Ishikawa (cell line): ENCODE measurements around the gene MYH7.

Experiments used
- CREB1 ChIP-seq: IDR thresholded peaks from 2 replicates; pipeline ENCODE4 v1.6.1; 2012; ENCODE audit warnings: low read depth
- EGR1 ChIP-seq: IDR thresholded peaks from 2 replicates; pipeline ENCODE4 v1.6.1; 2012
- EP300 ChIP-seq: IDR thresholded peaks from 2 replicates; pipeline ENCODE4 v1.6.1; 2012; ENCODE audit warnings: borderline replicate concordance
- FOXM1 ChIP-seq: IDR thresholded peaks from 2 replicates; pipeline ENCODE4 v1.6.1; 2012; ENCODE audit warnings: low read depth, borderline replicate concordance
- TAF1 ChIP-seq: IDR thresholded peaks from 2 replicates; pipeline ENCODE4 v1.6.1; 2012; ENCODE audit warnings: low read depth, mild to moderate bottlenecking
- TCF12 ChIP-seq: IDR thresholded peaks from 2 replicates; pipeline ENCODE4 v1.6.1; 2012; ENCODE audit warnings: low read depth
- TEAD4 ChIP-seq: IDR thresholded peaks from 2 replicates; pipeline ENCODE4 v1.6.1; 2012
- YY1 ChIP-seq: IDR thresholded peaks from 2 replicates; pipeline ENCODE4 v1.6.1; 2012; ENCODE audit warnings: low read depth
- ZBTB7A ChIP-seq: IDR thresholded peaks from 2 replicates; pipeline ENCODE4 v1.6.1; 2012; ENCODE audit warnings: low read depth
- TF ChIP-seq, protein P1 (sequence below): IDR thresholded peaks from 2 replicates; pipeline ENCODE4 v1.6.1; 2012; ENCODE audit warnings: low read depth, mild to moderate bottlenecking
- TF ChIP-seq, protein P2 (sequence below): IDR thresholded peaks from 2 replicates; pipeline ENCODE4 v1.6.1; 2012

DNA sequence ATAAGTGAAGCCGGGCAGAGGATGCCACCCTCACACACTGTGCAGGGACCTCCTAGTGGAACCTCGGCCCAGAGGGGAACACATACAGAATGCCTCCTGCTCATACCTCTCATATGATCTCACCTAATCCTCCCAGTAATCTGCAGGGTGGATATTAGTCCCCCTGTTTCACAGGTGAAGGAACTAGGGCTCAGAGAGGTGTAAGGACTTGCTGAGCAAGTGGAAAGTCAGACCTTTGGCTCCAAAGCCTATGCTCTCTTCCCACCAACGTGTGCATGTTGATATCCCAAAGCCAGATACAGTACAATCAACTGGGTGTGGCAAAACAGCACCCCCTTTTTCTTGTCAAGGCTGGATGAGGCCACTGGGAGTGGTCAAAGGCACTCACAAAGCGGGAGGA lies 31.6 kb downstream of the MYH7 start:
- TF ChIP-seq, protein P1, sequence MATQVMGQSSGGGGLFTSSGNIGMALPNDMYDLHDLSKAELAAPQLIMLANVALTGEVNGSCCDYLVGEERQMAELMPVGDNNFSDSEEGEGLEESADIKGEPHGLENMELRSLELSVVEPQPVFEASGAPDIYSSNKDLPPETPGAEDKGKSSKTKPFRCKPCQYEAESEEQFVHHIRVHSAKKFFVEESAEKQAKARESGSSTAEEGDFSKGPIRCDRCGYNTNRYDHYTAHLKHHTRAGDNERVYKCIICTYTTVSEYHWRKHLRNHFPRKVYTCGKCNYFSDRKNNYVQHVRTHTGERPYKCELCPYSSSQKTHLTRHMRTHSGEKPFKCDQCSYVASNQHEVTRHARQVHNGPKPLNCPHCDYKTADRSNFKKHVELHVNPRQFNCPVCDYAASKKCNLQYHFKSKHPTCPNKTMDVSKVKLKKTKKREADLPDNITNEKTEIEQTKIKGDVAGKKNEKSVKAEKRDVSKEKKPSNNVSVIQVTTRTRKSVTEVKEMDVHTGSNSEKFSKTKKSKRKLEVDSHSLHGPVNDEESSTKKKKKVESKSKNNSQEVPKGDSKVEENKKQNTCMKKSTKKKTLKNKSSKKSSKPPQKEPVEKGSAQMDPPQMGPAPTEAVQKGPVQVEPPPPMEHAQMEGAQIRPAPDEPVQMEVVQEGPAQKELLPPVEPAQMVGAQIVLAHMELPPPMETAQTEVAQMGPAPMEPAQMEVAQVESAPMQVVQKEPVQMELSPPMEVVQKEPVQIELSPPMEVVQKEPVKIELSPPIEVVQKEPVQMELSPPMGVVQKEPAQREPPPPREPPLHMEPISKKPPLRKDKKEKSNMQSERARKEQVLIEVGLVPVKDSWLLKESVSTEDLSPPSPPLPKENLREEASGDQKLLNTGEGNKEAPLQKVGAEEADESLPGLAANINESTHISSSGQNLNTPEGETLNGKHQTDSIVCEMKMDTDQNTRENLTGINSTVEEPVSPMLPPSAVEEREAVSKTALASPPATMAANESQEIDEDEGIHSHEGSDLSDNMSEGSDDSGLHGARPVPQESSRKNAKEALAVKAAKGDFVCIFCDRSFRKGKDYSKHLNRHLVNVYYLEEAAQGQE, result no peak
- TF ChIP-seq ZBTB7A (no peak), EGR1 (no peak), EP300 (no peak), TEAD4 (no peak), TAF1 (no peak), TCF12 (no peak), CREB1 (no peak), YY1 (no peak), FOXM1 (no peak)
- TF ChIP-seq, protein P2, sequence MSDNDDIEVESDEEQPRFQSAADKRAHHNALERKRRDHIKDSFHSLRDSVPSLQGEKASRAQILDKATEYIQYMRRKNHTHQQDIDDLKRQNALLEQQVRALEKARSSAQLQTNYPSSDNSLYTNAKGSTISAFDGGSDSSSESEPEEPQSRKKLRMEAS, result no peak
